Astrocyte of the spinal cord (primary cell): ENCODE data around the gene ANKRD60.

Source experiments
- DNase-seq: peaks from one replicate; pipeline ENCODE4 v3.0.0; 2011; ENCODE audit warnings: low read depth, low spot score
- H3K4me3 ChIP-seq: 2 replicates; pipeline ENCODE4 v1.5.1; 2011; ENCODE audit warnings: low read depth, mild to moderate bottlenecking, low read length, moderate library complexity
- in situ Hi-C: cut with HindIII; loops from 2 replicates; pipeline ENCODE4 v1.10.0; 2017; ENCODE audit warnings: low sequenced_read_pairs
- TF ChIP-seq, protein P1 (sequence below): IDR thresholded peaks from 2 replicates; pipeline ENCODE4 v1.5.1; 2012; ENCODE audit warnings: low read depth, mild to moderate bottlenecking, low read length, inconsistent platforms

ANKRD60 gene, protein sequence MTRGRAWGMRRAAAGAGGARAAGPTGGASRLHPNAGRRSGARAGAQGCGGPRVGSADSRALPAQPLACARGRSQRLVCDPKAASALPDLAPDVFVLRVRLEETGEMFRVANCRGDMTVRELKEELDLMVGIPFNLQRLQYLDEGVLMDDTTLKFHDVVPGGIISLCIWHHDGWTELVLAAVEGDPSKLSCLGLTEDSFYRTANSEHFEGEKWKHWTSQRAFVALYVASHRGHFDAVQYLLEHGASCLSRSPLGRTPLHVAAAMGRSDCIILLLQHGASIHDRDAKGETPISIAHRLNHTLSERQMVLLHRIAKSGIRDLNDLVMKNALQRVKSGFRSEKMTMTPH

DNA sequence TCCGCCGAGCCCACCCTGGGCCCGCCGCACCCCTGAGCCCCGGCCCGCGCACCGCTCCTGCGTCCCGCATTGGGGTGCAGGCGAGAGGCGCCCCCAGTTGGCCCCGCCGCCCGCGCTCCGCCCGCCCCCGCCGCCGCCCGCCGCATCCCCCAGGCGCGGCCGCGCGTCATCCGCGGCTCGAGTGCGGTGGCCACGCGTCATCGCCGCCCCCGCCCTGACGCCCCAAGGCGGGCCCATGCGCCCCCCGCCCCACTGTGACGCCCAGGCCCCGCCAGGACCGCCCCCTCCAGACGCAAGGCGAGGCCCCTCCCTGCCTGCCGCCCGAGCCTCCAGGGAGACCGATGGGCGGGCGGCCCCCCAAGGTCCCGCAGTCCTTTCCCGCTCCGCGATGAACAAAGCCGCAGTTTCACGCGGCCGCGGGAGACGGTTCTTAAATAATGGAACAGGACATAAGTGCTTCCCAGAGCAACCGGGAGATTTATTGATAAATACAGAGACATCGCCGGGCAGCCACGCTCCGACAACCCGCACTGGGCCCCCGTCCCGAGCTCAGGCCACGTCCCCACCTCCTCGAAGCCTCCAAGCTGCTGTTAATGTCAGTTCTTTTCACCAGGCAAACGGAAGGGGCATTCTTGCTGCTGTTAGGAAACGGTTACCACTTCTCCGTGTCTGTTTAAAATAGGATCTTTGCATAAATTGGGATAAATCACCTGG is at the start of gene ANKRD60:
ANKRD60 (minus strand) TSS at position 170 of the 714 bp plus-strand sequence; CDS start at position 170, 0 bp downstream.
- TF ChIP-seq, protein P1, sequence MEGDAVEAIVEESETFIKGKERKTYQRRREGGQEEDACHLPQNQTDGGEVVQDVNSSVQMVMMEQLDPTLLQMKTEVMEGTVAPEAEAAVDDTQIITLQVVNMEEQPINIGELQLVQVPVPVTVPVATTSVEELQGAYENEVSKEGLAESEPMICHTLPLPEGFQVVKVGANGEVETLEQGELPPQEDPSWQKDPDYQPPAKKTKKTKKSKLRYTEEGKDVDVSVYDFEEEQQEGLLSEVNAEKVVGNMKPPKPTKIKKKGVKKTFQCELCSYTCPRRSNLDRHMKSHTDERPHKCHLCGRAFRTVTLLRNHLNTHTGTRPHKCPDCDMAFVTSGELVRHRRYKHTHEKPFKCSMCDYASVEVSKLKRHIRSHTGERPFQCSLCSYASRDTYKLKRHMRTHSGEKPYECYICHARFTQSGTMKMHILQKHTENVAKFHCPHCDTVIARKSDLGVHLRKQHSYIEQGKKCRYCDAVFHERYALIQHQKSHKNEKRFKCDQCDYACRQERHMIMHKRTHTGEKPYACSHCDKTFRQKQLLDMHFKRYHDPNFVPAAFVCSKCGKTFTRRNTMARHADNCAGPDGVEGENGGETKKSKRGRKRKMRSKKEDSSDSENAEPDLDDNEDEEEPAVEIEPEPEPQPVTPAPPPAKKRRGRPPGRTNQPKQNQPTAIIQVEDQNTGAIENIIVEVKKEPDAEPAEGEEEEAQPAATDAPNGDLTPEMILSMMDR = no peak
- in situ Hi-C loops = loop anchor here (25.0 kb wide), 2 partner anchors 434 to 609 kb away; partner anchors contain the start of gene STX16
- H3K4me3 ChIP-seq = peak within 1 kb of the TSS; percentile 43
- peak; percentile 68 for DNase-seq

DNA sequence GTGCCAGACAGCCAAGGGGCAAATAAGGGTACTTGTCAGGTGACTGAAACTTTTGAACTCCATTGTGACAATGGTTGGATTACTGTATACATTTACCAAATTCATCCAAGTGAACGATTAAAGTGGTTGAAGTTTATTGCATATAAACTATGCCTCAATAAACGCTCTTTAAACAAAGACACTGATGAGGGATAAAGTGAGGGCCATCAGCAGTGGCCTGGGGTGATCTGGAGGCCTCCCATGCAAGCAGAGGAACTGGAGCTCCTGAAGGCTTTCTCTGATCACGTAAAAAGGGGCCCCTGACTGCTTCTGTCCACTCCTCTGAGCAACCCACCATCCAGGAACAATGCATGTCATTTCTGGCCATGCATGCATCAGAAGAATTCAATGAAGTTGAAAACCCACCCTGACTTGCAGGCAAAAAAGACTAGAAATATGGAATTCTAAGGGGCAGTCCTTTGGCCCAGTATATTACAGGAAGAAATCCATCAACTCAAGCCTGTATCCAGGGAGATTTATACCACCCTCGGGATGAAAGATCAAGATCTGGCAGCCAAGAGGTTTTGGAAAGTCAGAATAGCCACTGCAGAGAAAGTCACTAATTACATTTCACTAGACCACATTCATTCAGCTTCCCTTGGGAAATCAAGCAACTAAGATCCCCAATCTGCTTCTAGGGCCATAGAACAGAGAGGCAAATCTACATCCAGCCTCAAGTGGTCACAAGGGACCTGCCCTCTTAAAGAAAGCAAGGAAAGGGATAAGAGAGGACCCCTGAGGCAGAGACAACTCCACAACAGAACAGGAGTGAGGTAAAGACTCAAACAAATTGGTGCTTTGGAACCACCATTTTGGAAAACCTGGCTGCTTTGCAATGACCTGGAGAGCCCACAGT is 49.4 kb upstream of the ANKRD60 start:
- TF ChIP-seq, protein P1 = no peak
- in situ Hi-C loops = no loop called here
- DNase-seq = no peak
- no peak overlapping the region for H3K4me3 ChIP-seq

DNA sequence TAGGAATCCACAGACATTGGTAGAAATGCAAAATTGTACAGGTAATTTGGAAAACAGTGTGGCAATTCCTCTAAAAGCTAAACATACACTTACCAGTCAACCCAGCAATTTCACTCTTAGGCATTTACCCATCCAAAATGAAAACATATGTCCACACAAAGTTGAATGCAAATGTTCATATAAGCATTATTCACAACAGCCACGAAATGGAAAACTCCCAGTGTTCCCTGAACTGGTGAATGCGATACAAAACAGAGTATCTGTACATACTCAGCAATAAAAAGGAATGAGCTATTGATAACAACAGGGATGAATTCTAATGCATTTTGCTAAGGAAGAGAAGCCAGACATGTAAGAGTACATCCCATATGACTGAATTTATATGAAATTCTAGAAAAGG is 48.7 kb upstream of the ANKRD60 start:
- TF ChIP-seq, protein P1 = no peak
- DNase-seq = no peak
- in situ Hi-C loops = no loop called here
- no peak overlapping the region for H3K4me3 ChIP-seq

DNA sequence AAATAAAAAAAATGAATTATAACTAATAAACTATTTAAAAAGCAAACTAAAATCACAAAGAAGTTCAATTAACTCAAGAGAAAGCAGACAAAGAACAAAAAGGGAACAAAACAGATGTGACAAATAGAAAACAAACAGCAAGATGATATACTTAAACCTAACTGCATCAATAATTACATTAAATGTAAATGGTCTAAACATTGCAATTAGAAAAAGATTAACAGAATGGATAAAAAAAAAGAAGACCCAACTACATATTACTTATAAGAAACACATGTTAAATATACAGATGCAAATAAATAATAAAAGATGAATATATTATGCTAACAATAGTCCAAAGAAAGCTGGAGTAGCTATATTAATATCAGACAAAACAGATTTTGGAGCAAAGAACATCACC is 45.9 kb upstream of the ANKRD60 start:
- no peak for DNase-seq
- no peak overlapping the region for H3K4me3 ChIP-seq
- in situ Hi-C loops = no loop called here
- TF ChIP-seq, protein P1 = no peak

DNA sequence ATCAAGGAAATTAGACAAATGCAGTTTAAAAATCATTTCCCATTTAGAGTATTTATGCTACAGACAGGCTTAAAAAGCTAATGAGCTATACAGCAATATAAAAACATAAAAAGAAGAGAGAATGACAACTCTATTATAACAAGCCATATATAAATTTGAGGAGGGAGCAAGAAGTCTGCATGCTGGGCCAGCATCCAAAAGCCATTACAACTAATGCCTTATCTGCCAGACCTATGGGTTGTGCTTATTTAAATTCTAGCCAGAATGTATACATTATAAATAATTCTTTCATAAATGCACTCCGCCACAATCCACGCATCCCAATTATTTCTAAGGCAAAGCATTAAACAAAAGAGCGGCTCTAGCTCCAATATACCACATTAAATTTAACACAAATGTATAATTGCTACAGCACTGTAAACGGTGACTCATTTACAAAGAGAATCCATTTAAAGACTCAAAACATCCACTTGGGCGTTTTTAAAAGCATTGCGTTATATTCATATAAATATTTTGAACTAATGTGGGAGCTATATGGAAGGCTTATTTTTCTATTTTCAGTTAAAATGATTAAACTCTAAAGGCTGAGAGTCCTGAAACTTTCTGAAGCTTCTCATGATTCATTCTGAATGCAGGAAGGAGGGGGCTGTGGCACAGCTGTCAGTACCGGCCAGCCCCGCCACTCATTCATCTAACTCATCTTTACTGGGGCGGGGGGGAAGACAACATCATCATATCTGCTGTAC is 43.3 kb upstream of the ANKRD60 start:
- in situ Hi-C loops = no loop called here
- DNase-seq = no peak
- TF ChIP-seq, protein P1 = no peak

More for the DNA sequence above, 43.3 kb upstream of the ANKRD60 start:
- no peak overlapping the region for H3K4me3 ChIP-seq
